MCF 10A (cell line): ENCODE results near the gene ACTRT2. TPM values are rescaled to one million over a fixed set of nuclear protein-coding genes. Genes with fewer than 3 reads are reported as not detected.

Experiments used
- BruUV-seq: library from RNA; stranded (reverse); fragments of 400-500 nt; replicated peaks from 2 replicates; lab custom pipeline; 2021; lab: Mats Ljungman, UMichigan
- CTCF ChIA-PET: fragments of 300-600 bp; sonication (Branson Sonifier 250); formaldehyde crosslinking; extraction: SDS; loops from one replicate; lab custom pipeline; 2021; ENCODE audit warnings: antibody characterized with exemption, inconsistent platforms; lab: Yijun Ruan, JAX
- POLR2A ChIA-PET: fragments of 300-600, 350-650 bp; sonication (Branson Sonifier 250); formaldehyde crosslinking; extraction: SDS; loops from one replicate; lab custom pipeline; 2020; ENCODE audit warnings: antibody characterized with exemption, inconsistent platforms; lab: Yijun Ruan, JAX
- DNase-seq: peaks from one replicate; pipeline ENCODE4 v3.0.0-alpha.2; 2018; ENCODE audit not compliant: unreplicated experiment
- H3K27ac Mint-ChIP-seq: one replicate; pipeline ENCODE4 v1.8.0; 2022; ENCODE audit warnings: mild to moderate bottlenecking, low read depth, mixed read lengths; ENCODE audit not compliant: unreplicated experiment
- H3K27me3 Mint-ChIP-seq: one replicate; pipeline ENCODE4 v1.8.0; 2022; ENCODE audit warnings: mixed read lengths; ENCODE audit not compliant: insufficient read depth, unreplicated experiment
- H3K36me3 Mint-ChIP-seq: one replicate; pipeline ENCODE4 v1.8.0; 2022; ENCODE audit warnings: mild to moderate bottlenecking, moderate library complexity, mixed read lengths; ENCODE audit not compliant: insufficient read depth, unreplicated experiment
- H3K4me1 Mint-ChIP-seq: one replicate; pipeline ENCODE4 v1.8.0; 2022; ENCODE audit warnings: mixed read lengths; ENCODE audit not compliant: insufficient read depth, unreplicated experiment
- H3K4me3 Mint-ChIP-seq: one replicate; pipeline ENCODE4 v1.8.0; 2022; ENCODE audit warnings: mild to moderate bottlenecking, moderate library complexity, mixed read lengths; ENCODE audit not compliant: unreplicated experiment
- H3K9me3 Mint-ChIP-seq: one replicate; pipeline ENCODE4 v1.8.0; 2022; ENCODE audit warnings: mixed read lengths; ENCODE audit not compliant: unreplicated experiment
- intact Hi-C: fragments of 100-400 bp; cut with micrococcal nuclease; formaldehyde crosslinking; loops from 2 replicates; pipeline ENCODE4 v1.14.1; 2022
- total RNA-seq: library from RNA; stranded (reverse); gene quantifications from 2 replicates; pipeline ENCODE4 v1.2.3, GENCODE V29; 2022
- TF ChIP-seq, protein P1 (sequence below): fragments of 200-600 bp; IDR thresholded peaks from one replicate; pipeline ENCODE4 v1.8.0; 2022; ENCODE audit warnings: antibody characterized with exemption, mild to moderate bottlenecking; ENCODE audit not compliant: unreplicated experiment

The ACTRT2 gene
- total RNA-seq, 1 experiment from 2014 or later, result not detected

GRCh38 chr1:3034728-3035562 lies 13.7 kb downstream of the ACTRT2 start:
- intact Hi-C loops, result no loop called here
- no peak for DNase-seq
- BruUV-seq, result no TSS peak
- CTCF ChIA-PET, result no interaction called here
- H3K4me3 Mint-ChIP-seq, result no peak overlapping the region
- no peaks in the 10 kb centered on the region for H3K27me3 Mint-ChIP-seq
- TF ChIP-seq, protein P1, sequence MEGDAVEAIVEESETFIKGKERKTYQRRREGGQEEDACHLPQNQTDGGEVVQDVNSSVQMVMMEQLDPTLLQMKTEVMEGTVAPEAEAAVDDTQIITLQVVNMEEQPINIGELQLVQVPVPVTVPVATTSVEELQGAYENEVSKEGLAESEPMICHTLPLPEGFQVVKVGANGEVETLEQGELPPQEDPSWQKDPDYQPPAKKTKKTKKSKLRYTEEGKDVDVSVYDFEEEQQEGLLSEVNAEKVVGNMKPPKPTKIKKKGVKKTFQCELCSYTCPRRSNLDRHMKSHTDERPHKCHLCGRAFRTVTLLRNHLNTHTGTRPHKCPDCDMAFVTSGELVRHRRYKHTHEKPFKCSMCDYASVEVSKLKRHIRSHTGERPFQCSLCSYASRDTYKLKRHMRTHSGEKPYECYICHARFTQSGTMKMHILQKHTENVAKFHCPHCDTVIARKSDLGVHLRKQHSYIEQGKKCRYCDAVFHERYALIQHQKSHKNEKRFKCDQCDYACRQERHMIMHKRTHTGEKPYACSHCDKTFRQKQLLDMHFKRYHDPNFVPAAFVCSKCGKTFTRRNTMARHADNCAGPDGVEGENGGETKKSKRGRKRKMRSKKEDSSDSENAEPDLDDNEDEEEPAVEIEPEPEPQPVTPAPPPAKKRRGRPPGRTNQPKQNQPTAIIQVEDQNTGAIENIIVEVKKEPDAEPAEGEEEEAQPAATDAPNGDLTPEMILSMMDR, result no peak
- H3K9me3 Mint-ChIP-seq, result no peaks in the 10 kb centered on the region
- H3K27ac Mint-ChIP-seq, result no peak overlapping the region
- no peaks in the 10 kb centered on the region for H3K36me3 Mint-ChIP-seq
- H3K4me1 Mint-ChIP-seq, result no peaks in the 10 kb centered on the region
- POLR2A ChIA-PET, result no interaction called here

DNA sequence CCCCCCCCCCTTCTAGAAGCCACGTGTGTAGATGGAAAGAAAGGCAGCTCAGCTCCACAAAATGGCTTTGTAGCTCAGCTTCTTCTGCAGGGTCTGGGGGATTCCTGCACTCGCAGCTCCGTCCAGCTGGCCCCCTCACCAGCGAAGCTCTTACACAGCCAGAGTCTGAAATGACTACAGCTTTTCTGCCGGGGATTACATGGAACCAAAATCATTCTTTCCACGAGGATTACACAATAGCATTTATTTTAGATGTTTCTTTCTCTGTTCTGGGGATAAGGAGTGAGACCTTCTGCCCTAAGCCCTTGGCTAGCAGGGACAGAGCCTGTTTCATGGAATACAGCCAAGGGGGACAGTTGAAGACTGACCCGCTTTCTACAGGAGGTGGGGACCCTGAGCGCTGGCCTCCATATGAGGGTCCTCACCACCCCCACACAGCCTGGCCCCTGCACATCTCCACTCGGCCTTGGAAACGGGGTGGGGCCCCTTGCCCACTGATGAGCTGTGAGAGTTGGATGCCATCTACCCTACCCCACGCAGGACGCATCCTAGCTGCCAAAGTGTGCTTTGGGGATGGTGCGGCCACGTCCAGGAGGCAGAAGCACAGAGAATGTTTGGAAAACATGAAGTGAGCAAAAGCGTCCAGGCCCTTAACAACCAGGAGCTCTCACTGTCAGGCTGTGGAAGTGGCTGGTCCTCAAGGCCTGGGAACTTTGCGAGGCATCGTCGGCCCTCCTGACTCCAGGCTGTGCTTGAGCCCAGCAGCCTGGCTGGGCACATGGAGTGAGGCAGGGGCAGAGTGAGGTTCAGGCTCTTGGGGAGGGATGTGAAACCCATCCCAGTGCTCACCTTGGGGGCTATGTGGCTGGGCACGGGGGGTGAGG lies 14.5 kb downstream of the ACTRT2 start:
- BruUV-seq, result no TSS peak
- intact Hi-C loops, result no loop called here
- TF ChIP-seq, protein P1, result no peak
- no peaks in the 10 kb centered on the region for H3K9me3 Mint-ChIP-seq
- no peak overlapping the region for H3K27ac Mint-ChIP-seq
- ChIA-PET POLR2A (no interaction called here), CTCF (no interaction called here)
- H3K4me3 Mint-ChIP-seq, result no peak overlapping the region
- H3K36me3 Mint-ChIP-seq, result no peaks in the 10 kb centered on the region
- no peaks in the 10 kb centered on the region for H3K27me3 Mint-ChIP-seq
- no peaks in the 10 kb centered on the region for H3K4me1 Mint-ChIP-seq
- no peak for DNase-seq

DNA sequence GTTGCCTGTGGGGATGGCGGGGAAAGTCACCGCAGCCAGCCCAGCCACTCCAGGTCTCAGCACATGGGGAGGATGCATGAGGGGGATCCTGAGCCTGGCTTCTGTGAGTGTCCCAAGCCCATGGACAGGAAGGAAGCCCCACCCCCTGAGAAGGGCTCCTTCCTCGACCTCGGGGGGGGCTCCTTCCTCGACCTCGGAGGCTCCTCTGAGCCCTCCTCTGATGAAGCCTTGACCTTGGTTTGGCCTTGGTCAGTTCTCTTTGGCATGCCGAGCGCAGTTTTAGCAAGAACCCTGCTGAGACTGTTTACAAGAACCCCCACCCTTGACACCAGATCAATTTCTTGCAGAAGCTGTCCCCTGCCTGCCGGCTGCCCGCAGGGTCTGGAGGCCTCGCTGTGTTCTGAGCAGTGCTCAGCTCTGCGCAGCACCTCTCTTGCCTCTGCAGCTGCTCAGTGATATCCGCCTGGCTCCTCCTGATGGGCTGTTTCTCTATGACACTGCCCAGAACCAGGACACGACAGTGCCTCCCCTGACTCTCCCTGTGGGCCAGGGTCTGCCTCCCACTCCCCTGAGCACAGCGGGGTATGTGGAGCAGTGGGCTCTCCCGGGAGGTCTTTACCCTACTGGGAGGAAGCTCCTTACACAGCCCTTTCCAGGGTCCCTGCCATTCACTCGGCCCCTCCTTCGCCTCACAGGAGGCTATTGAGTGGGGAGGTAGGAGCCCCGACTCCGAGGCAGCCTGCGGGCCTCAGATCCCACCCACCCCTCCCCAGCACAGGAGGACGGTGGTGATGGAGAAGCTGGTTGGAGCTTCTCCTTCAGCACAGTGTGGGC lies 15.4 kb downstream of the ACTRT2 start:
- Mint-ChIP-seq H3K36me3 (no peaks in the 10 kb centered on the region), H3K4me1 (no peaks in the 10 kb centered on the region), H3K27ac (no peak overlapping the region), H3K4me3 (no peak overlapping the region), H3K9me3 (no peaks in the 10 kb centered on the region), H3K27me3 (no peaks in the 10 kb centered on the region)
- ChIA-PET POLR2A (no interaction called here), CTCF (no interaction called here)
- DNase-seq, result no peak
- BruUV-seq, result no TSS peak
- TF ChIP-seq, protein P1, result no peak
- intact Hi-C loops, result no loop called here
